ENCODE results near the gene XCR1.

The XCR1 gene

GRCh38 chr3:45980819-45981218 lies 46.5 kb downstream of the XCR1 start:
- no peak for FAIRE-seq

GRCh38 chr3:45980229-45980813 lies 47.0 kb downstream of the XCR1 start:
- no peak for FAIRE-seq

- FAIRE-seq: no peak
Observed at GRCh38 chr3:45979378-45979777, 47.9 kb downstream of the XCR1 start.

GRCh38 chr3:45978006-45978761 lies 49.1 kb downstream of the XCR1 start:
- FAIRE-seq: no peak

GRCh38 chr3:45976191-45977091 lies 50.8 kb downstream of the XCR1 start:
- no peak for FAIRE-seq

GRCh38 chr3:45975686-45976085 lies 51.6 kb downstream of the XCR1 start:
- FAIRE-seq: no peak

GRCh38 chr3:45974686-45975085 lies 52.6 kb downstream of the XCR1 start:
- no peak for FAIRE-seq

- no peak for FAIRE-seq
Observed at GRCh38 chr3:45972534-45973402, 54.5 kb downstream of the XCR1 start.

GRCh38 chr3:45969953-45970352 lies 57.3 kb downstream of the XCR1 start:
- no peak for FAIRE-seq

- FAIRE-seq: no peak
Observed at GRCh38 chr3:45969116-45969515, 58.2 kb downstream of the XCR1 start.

GRCh38 chr3:45968706-45969105 lies 58.6 kb downstream of the XCR1 start:
- no peak for FAIRE-seq

GRCh38 chr3:45968149-45968548 lies 59.1 kb downstream of the XCR1 start:
- FAIRE-seq: no peak

- FAIRE-seq: no peak
Observed at GRCh38 chr3:45967724-45968123, 59.6 kb downstream of the XCR1 start.
